Uterus (tissue), 4 donors: ENCODE data around the gene TNFRSF11A. TPM values are rescaled to one million over a fixed set of nuclear protein-coding genes. Genes with fewer than 3 reads are reported as not detected.

Experiments
- DNase-seq, 2 donors: peaks; one replicate each; pipeline ENCODE4 v3.0.0-alpha.2; 2019 to 2020
- H3K27ac ChIP-seq, 2 donors: fragments of 200-600 bp; sonication (generic); 1 replicate in 1 of 2; 2 replicates in 1 of 2; pipeline ENCODE4 v1.5.1; 2016 to 2018
- H3K27me3 ChIP-seq, 2 donors: fragments of 200-600 bp; sonication (generic); one replicate each; pipeline ENCODE4 v1.5.1; 2018 to 2019; ENCODE audit warnings: control low read depth in 1 of 2
- H3K36me3 ChIP-seq, 2 donors: fragments of 200-600 bp; sonication (generic); one replicate each; pipeline ENCODE4 v1.5.1; 2019; ENCODE audit warnings: control low read depth in 1 of 2
- H3K4me1 ChIP-seq, 2 donors: fragments of 200-600 bp; sonication (generic); one replicate each; pipeline ENCODE4 v1.5.1; 2018 to 2019; ENCODE audit warnings: control low read depth in 1 of 2
- H3K4me3 ChIP-seq, 2 donors: fragments of 200-600 bp; sonication (generic); 1 replicate in 1 of 2; 2 replicates in 1 of 2; pipeline ENCODE4 v1.5.1; 2018 to 2019; ENCODE audit warnings: mild to moderate bottlenecking in 1 of 2
- H3K9me3 ChIP-seq, 2 donors: fragments of 200-600 bp; sonication (generic); one replicate each; pipeline ENCODE4 v1.5.1; 2019; ENCODE audit warnings: control low read depth in 1 of 2
- CTCF ChIP-seq, 4 experiments: fragments of 200-600 bp in 2 of 4; fragments of 450-650 bp in 2 of 4; sonication (generic) in 2 of 4; IDR thresholded peaks; one replicate each; pipeline ENCODE4 v1.5.1; 2016 to 2019; ENCODE audit warnings: antibody characterized with exemption in 4 of 4, mild to moderate bottlenecking in 2 of 4, moderate library complexity in 1 of 4
- POLR2A ChIP-seq, 2 donors: fragments of 450-650 bp; IDR thresholded peaks; one replicate each; pipeline ENCODE4 v1.6.1; 2016; ENCODE audit warnings: antibody characterized with exemption in 2 of 2, mild to moderate bottlenecking in 1 of 2, moderate library complexity in 1 of 2
- intact Hi-C: fragments of 100-400 bp; cut with DNase I; formaldehyde crosslinking; loops from one replicate; pipeline ENCODE4 v1.15.1; 2023; ENCODE audit warnings: low total_unique reads
- total RNA-seq, 4 donors: library from RNA; depleted of rRNA in 3 of 4; stranded (reverse); fragments of >200 nt in 3 of 4; gene quantifications; one replicate each; pipeline versions ENCODE4 v1.1.0 to v1.2.4, GENCODE V29; 2014 to 2023
- donor health status: DM: yes; HTN: yes; CAD: no.

TNFRSF11A gene
- total RNA-seq, 4 donors from 2014 or later = 0.26 to 7.4 (median 5.1) TPM

DNA sequence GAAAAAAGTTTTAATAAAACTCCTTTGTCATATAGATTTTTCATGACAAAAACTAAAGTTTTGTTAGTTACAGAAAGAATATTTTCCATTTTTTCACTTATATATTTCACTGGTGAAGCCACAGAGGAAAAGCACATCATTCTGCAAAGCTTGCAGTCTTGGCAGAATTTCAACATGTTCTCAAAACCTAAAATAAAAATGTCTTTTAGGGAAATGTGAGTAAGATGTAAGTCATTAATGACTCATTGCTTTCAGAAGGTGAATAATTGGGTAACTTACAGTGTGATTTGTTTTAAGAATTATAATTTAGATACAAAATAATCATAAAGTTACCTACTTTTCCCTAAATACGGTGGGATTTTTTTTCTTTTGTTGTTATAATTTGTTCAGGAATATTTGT, 43.4 kb upstream of the TNFRSF11A start:
- no peaks in the 10 kb centered on the region for H3K4me1 ChIP-seq

DNA sequence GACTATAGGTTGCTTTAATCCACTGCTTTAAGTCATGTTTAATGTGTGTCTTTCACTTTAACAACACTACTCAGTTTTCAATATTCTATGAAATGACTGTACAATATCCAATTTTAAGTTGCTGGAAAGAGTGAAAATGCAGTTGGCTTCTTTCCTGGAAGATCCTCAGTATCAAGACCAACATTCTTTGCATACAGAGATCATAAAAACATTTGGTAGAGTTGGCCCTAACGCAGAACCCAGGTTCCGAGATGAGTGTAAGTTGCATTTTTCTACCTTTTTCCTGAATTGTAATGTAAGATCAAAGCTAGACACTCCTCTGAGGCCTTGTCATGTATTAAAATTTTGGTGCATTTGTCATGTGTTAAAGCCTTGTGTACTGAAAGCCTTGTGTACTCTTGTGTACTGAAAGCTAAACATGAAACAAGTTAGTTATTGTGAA, 42.9 kb upstream of the TNFRSF11A start:
- H3K9me3 ChIP-seq = no peaks in the 10 kb centered on the region
- H3K36me3 ChIP-seq = no peaks in the 10 kb centered on the region
- intact Hi-C loops = no loop called here
- no peak for TF ChIP-seq CTCF (IDR thresholded peaks at IDR 0.05)
- no peaks in the 10 kb centered on the region for H3K27me3 ChIP-seq
- H3K27ac ChIP-seq = no peak overlapping the region
- H3K4me3 ChIP-seq = no peak overlapping the region
- DNase-seq = no peak
- H3K4me1 ChIP-seq = no peaks in the 10 kb centered on the region

More for the DNA sequence above, 43.4 kb upstream of the TNFRSF11A start:
- H3K36me3 ChIP-seq = no peaks in the 10 kb centered on the region
- no peaks in the 10 kb centered on the region for H3K9me3 ChIP-seq
- H3K27me3 ChIP-seq = no peaks in the 10 kb centered on the region
- DNase-seq = no peak
- no peak overlapping the region for H3K27ac ChIP-seq
- H3K4me3 ChIP-seq = no peak overlapping the region
- intact Hi-C loops = no loop called here
- TF ChIP-seq CTCF (IDR thresholded peaks at IDR 0.05) = no peak
- no peak for TF ChIP-seq POLR2A (IDR thresholded peaks at IDR 0.05)

DNA sequence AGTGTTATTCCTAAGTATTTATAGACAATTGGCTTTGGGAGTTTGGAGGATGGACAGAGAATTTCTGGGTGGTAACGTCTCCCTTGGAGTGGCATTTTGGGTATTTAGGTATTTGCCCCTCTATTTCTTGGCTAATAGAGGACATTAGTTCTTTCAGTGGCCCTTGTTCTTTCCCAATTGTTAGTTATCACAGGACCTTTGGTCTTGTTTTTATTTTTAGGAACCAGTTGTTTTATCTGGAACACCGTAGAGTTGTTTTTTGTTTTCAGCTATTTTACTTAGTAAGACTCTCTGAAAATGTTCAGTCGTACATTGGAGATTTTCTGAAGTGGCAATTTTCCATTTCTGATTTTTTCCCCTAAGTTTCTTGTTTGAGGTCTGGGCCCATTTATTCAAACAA, 40.5 kb upstream of the TNFRSF11A start:
- Histone ChIP-seq H3K27ac (no peak overlapping the region), H3K4me1 (no peaks in the 10 kb centered on the region), H3K36me3 (no peaks in the 10 kb centered on the region), H3K27me3 (no peaks in the 10 kb centered on the region), H3K9me3 (no peaks in the 10 kb centered on the region), H3K4me3 (no peak overlapping the region)
- no peak for TF ChIP-seq POLR2A (IDR thresholded peaks at IDR 0.05)
- TF ChIP-seq CTCF (IDR thresholded peaks at IDR 0.05) = no peak
- DNase-seq = no peak
- intact Hi-C loops = no loop called here

DNA sequence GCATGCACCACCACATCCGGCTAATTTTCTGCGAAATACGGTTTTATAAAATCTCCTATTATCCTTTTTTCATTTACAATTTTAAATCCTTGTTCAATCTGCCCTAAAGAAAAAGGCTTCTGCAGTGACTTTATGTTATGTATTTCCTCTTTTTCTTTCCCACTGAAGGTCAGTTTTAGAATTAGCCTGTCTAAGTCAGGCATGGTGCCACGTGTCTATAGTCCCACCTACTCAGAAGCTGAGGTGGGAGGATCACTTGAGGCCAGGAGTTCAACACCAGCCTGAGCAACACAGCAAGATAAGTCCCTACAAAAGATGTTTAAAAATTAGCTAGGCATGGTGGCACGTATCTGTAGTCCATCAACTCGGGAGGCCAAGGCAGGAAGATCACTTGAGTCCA, 39.8 kb upstream of the TNFRSF11A start:
- Histone ChIP-seq H3K36me3 (no peaks in the 10 kb centered on the region), H3K4me1 (no peaks in the 10 kb centered on the region), H3K4me3 (no peak overlapping the region), H3K9me3 (no peaks in the 10 kb centered on the region), H3K27me3 (no peaks in the 10 kb centered on the region), H3K27ac (no peak overlapping the region)
- no peak for DNase-seq
- intact Hi-C loops = no loop called here
- TF ChIP-seq CTCF (IDR thresholded peaks at IDR 0.05) (no peak), POLR2A (IDR thresholded peaks at IDR 0.05) (no peak)

DNA sequence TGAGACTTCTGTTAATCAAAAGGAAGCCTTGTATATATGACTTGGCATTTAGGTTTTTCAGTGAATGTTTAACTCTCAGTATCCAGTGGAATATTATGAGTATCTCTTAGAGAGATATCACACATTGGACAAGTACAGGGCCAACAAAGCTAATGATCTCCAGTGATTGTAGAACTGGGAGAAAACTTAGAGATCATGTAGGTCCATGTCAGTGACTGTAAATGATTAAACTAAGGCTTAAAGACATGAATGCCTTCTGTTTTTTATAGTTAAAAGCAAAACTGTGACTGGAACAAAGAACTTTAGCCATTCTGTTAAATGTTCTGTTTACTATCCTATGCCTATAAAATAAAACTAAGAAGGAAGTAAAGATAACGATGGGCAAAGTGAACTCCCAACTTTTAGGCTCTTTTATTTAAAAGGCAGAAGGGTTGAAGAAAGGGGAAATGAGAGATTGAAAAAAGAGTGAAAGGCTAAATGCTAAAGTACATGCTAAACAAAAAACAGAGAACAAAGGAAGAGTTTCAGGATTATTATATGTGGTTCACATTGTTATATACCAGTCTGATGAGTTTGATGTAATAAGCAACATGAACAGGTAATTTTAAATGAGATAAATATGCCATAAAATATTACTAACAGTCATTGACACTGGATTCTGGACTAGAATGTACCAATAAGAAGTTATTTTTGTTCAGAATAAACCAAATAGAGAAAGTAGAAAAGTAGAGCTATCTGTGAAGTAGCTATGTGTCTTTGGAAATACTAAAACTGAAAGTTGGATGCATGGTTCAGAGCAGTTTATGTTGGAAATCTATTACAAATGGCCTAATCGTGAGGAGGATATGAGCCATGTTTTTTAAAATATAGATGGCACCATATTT, 37.1 kb upstream of the TNFRSF11A start:
- intact Hi-C loops = no loop called here
- no peaks in the 10 kb centered on the region for H3K4me1 ChIP-seq

More for the DNA sequence above, 37.1 kb upstream of the TNFRSF11A start:
- Histone ChIP-seq H3K36me3 (no peaks in the 10 kb centered on the region), H3K27ac (no peak overlapping the region), H3K27me3 (no peaks in the 10 kb centered on the region), H3K9me3 (no peaks in the 10 kb centered on the region), H3K4me3 (no peak overlapping the region)
- no peak for TF ChIP-seq POLR2A (IDR thresholded peaks at IDR 0.05)
- TF ChIP-seq CTCF (IDR thresholded peaks at IDR 0.05) = no peak
- no peak for DNase-seq
